Fibroblast of skin of right quadriceps (primary cell): ENCODE measurements around the gene TMC7.
"Not testable (repeated sequence)": the region's sequence is repeated elsewhere in the genome, so short reads cannot be mapped to it uniquely, and the experiment has no call there.

Source experiments
- DNase-seq: peaks from one replicate; pipeline ENCODE4 v3.0.0-alpha.2; 2013

The TMC7 gene

DNA sequence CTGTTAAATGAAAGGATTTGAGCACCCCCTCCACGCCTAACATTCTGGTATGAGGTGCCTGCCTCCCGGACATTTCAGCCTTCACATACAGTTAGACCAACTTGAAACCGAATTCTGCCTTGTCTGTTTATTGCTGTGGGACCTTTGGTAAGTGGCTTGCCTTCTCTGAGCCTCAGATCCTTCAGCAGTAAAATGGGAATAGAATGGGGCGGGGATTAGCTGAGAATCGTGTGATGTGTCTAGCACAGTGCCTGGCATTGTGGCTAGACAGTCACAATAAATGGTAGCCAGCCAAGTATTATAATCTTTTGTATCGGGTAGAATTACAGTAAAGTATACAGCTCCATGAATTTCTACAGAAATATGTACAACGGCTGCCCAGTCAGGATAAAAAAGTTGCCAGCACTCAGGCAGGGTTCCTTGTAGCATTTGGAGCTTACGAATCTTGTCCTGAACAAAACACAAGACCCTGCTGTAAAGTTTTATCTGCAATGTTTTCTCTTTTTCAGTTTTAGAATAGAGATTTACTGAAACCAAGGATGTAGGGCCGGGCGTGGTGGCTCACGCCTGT lies 786 bp downstream of the TMC7 start:
- DNase-seq = no peak

DNA sequence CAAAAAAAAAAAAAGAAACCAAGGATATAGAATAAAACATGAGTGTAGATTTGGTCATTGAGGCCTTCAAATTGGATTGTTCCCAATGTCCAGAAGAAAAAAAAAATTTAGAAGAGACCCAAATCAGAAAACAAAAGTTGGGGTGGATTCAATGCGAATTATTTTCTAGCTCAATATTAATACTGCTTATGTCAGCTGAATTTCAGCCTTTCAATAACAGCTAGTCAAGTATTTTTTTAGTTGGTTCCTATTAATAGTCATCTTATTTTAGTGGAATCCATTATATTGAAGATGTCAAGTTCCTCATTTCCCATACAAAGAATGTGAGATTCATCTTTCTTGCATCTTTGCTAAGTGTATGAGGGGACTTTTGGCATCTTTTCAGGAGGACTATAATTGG lies 1.5 kb downstream of the TMC7 start:
- not testable (repeated sequence) for DNase-seq

DNA sequence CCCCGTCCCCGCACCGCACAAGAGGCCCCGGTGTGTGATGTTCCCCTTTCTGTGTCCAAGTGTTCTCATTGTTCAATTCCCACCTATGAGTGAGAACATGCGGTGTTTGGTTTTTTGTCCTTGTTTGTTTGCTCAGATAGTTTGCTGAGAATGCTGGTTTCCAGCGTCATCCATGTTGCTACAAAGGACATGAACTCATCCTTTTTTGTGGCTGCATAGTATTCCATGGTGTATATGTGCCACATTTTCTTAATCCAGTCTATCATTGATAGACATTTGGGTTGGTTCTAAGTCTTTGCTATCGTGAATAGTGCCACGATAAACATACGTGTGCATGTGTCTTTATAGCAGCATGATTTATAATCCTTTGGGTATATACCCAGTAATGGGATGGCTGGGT lies 8.0 kb downstream of the TMC7 start:
- DNase-seq = not testable (repeated sequence)

DNA sequence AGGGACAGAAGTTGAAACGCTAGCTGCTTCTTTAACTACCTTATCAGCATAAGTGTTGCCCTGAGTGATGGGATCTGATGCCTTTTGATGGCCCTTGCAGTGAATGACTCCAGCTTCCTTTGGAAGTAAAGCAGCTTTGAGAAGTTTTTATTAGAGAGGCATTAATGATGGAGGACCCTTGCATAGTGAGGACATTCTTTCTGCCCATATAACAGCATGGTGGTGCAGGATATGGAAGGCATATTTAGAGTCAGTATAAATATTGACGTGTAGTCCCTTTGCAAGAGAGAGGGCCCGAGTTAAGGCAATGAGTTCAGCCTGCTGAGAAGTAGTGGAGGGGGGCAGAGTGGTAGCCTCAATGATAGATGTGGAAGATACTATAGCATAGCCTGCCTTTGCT lies 9.8 kb downstream of the TMC7 start:
- DNase-seq = not testable (repeated sequence)

DNA sequence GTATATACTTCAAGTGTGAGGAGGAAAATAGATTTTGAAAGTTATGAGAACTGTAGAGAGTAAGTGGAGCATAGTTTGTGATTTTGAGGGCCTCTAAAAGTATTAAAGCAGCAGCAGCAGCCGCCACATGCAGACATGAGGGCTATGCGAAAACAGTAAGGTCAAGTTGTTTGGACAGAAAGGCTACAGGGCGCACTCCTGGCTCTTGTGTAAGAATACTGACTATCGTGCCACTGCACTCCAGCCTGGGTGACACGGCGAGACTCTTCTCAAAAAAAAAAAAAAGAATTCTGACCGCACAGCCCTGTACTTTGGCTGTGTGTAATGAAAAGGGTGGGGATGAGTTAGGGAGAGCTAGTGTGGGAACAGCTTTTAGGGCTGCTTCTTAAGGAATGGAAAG lies 10.4 kb downstream of the TMC7 start:
- DNase-seq = not testable (repeated sequence)

DNA sequence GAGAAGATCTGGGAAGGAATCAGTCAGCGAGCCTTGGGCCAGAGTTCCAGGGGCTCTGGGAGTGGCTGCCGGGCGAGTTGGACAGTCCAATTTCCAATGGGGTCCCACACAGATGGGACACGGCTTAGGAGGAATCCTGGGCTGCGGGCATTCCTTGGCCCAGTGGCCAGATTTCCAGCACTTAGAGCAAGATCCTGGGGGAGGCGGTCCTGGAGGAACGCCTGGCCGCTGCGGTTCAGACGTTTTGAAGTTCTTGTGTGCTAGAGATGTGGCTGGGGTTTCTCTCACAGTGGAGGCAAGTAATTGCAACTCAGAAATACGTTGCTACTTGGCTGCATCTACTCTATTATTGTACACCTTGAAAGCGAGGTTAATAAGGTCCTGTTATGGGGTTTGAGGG lies 11.7 kb downstream of the TMC7 start:
- DNase-seq = not testable (repeated sequence)

DNA sequence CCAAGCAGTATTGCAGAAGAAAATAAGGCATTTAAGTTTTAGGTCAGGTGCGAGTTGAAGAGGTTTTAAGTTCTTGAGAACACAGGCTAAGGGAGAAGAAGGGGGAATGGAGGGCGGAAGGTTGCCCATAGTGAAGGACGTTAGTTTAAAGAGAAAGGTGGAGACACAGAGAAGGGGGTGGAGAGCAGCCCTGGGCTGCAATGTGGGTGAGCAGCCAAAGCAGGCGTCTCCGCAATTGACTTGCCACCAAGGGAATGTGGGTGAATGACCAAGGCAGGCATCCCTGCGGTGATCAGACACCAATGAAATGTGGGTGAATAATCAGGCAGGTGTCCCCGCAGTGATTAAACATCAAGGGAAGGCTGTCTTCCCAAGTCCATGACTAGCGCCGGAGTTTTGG lies 12.8 kb downstream of the TMC7 start:
- not testable (repeated sequence) for DNase-seq

DNA sequence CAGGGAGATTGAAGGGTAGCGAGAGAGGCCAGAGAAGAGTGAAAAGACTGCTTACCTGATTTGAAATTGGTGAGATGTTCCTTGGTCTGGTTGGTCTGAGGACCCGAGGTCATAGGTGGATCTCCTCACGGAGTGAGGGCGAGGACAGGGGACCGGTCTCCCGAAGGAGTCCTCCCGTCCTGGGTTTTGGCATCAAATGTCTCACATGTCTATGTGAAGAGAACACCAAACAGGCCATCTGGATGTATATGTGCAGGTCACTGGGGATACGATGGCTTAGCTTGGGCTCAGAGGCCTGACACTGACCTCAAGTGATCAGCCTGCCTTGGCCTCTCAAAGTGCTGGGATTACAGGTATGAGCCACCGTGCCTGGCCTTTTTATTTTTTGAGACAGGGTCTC lies 13.3 kb downstream of the TMC7 start:
- DNase-seq = not testable (repeated sequence)

DNA sequence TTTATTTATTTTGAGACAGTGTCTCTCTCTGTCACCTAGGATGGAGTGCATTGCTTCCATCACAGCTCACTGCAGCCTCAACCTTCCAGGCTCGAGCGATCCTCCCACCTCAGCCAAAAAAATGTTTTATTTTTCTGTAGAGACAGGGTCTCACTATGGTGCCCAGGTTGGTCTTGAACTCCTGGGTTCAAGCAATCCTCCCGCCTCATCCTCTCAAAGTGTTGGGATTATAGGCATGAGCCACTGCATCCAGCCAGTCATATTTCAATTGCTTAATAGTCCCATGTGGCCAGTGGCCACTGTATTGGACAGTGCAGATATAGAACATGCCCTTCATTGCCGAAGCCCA lies 15.3 kb downstream of the TMC7 start:
- no peak for DNase-seq

DNA sequence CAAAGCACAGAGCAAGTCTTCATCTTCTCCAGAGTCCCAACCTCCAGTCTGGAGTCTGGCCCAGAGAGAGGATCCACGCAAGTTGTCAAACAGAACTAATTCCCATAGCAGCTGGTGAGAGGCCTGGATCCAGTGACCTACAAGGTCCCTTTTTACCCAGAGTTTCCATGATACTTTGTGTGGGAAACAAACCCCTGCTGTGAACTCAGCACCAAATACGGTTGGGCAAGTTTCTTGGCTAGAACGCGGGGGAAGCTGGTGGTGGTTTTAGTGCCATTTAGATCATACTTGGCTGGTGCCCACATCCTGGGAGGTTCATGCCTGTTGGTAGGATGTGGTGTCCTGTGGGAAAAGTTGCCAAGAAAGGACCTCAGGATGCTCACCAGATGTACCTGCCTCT lies 18.1 kb downstream of the TMC7 start:
- DNase-seq = peak; percentile 59

DNA sequence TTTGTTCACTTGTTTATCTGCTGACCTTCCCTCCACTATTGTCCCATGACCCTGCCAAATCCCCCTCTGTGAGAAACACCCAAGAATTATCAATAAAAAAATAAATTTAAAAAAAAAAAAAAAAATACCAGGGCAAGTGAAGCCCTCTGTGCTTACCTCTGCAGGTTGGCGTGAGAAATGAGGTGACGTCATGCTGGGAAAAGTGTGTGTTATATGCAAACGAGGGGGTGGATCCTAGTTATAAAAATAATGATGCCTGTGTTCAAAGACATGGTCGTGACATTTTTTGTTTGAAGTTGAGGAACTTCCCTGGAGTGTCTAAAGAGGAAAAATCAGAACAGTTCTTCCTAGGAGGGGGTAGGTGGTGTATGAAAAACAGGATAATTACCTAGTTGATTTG lies 20.2 kb downstream of the TMC7 start:
- no peak for DNase-seq

DNA sequence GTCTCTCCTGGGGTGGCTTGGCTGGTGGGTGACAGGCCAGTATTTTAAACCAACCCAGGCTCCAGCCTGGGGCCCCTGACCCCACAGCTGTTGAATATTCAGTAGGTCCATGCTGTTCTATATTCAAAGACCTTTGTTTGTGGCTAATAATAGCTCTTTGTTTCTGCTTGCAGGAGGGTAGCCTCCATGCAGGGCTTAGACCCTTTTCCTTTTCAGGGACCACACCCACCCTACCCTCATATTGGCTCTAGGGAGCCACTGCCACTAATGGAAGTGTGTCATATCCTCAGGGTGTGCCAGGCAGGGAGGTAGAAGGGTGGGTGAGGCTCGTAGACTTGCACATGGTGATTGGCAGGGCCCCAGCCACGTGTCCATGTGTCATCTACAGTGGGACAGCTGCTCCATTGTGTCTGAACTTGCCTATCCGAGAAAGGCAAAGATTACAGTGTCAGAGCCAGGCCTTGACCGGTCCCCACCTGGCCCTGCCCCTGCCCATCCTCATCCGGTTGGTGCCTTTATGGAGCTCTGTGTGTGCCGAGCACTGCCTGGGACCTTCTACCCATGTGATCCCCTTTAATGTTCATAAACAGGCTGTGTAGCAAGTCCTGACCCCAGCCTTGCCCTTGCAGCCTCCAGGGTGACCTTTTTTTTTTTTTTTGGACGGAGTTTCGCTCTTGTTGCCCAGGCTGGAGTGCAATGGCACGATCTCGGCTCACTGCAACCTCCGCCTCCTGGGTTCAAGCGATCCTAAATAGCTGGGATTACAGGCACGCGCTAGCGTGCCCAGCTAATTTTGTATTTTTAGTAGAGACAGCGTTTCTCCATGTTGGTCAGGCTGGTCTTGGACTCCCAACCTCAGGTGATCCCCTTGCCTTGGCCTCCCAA lies 22.1 kb downstream of the TMC7 start:
- no peak for DNase-seq

DNA sequence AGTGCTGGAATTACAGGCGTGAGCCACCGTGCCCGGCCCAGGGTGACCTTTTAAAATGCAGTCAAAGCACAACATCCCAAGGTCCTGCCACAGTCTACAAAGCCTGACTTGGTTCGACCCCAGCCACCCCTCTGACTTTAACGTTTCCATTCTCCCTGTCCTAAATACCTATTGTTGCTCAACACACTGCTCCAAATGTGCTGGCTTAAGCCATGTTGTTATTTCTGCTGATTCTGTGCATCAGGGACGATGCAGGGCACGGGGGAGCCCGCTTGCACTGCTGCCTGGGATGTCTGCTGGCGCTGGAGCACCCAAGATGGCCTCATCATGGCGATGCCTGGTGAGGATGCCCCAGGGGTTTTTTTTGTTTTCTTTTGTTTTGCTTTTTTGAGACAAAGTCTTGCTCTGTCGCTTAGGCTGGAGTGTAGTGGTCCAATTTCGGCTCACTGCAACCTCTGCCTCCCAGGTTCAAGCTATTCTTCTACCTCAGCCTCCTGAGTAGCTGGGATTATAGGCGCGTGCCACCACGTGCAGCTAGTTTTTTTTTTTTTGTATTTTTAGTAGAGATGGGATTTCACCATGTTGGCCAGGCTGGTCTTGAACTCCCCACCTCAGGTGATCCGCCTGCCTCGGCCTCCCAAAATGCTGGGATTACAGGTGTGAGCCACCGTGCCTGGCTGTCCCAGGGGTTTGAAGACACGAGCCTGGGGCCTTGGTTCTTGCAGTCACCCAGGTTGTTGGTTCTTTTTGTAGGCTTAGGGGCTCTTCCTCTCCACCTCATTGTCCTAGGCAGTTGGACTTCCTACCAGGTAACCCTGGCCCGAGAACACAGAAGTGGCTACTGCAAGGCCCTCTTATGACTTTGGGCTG lies 22.9 kb downstream of the TMC7 start:
- no peak for DNase-seq

DNA sequence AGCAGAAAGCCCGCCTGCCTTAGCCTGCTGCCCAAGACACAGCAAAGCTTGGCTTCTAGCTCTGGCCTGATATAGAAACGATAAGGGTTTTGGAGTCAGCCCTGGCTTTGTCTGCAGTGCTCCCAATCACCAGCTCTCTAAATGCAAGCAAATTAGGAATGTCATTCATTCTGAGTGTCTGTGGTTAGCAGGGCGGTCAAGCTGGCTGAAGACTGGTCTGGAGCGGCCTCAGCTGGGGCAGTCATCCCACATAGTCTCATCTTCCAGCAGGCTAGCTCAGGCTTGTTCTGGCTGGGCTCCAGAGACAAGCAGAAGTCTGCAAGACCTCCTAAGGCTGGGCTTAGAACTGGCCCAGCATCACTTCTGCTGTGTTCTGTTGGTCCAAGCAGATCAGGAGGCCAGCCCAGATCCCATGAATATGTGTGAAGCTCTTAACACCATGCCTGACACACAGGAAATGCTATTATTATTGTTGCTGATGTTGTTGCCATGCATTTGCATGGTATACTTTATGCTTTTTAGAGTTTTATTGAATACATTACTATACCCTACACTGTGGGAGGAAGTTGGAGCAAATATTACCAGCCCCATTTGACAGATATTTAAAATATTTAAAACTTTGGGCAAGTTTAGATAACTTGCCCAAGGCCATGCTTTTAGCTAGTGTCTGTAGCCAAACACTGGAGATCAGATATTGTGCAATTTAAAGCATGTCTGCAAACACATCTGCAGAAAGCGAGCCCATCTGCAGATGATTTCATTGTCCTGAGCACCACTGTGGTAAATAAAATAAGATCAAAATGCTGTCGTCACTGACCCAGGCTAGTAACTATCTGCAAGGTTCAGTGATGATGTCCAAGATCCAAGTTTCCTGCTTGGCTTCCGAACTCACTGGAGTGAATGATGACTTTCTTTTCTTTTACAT lies 24.8 kb downstream of the TMC7 start:
- peak; percentile 13 for DNase-seq

DNA sequence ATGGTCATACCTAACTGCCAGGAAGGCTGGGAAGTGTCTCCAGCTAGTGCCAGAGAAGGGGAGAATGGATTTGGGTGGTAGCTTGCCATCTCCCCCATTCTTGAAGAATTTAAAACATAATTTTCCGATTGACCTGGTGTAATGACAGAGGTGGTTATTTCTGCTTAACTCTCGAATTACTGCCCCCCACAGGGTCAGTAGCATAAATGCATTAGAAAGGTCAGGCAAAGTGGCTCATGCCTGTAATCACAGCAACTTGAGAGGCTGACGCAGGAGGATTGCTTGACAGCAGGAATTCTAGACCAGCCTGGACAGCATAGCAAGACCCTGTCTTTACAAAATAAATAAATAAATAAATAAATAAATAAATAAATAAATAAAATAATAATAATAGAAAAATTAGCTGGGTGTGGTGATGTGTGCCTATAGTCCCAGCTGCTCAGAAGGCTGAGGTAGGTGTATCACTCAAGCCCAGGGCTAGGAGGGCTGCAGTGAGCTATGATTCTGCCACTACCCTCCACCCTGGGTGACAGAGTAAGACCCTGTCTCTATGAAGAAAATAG lies 27.5 kb downstream of the TMC7 start:
- no peak for DNase-seq

DNA sequence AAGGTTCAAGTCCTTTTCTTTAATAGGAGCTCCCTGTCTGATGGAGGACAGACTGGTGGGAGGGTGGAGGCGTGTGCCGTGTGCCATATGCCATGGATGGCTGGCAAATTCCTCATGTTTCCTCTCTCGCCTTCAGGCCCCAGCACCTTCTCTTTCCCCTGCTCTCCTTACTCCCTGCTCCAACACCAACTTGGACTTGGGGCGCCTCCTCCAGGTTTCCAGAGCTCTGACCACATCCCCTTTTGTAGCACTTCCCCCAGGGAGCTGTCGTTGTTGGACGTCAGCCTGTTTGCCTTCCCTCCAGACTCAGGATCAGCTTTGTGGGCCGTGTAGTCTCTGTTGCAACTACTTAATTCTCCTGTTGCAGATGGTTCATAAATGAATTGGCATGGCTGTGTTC lies 30.7 kb downstream of the TMC7 start:
- no peak for DNase-seq

DNA sequence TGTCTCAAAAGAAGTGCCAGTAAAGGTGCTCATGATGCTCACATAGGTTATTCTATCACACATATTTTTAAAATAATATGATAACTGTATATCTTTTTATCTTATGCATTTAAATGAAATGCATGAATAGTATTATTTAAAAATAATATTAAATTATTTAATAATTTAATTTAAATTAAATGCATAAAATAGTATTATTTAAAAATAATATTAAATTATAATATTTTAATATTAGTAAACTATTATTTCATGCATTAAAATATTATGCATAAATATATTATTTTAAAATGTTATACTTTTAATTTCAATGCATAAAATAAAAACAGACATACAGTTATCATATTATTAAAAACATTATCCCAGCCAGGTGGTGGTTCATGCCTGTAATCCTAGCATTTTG lies 33.4 kb downstream of the TMC7 start:
- no peak for DNase-seq

DNA sequence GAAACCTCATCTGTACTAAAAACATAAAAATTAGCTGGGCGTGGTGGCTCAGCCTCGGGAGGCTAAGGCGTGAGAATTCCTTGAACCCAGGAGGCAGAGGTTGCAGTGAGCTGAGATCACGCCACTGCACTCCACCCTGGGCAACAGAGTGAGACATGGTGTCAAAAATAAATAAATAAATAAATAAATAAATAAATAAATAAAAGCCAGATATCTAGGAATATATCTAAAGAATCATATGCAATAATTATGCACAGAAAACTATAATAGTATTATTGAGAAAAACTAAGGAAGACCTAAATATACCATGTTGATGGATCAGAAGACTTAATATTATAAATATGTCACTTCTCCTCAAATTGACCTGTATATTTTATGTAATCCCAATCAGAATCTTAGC lies 37.0 kb downstream of the TMC7 start:
- DNase-seq = no peak

DNA sequence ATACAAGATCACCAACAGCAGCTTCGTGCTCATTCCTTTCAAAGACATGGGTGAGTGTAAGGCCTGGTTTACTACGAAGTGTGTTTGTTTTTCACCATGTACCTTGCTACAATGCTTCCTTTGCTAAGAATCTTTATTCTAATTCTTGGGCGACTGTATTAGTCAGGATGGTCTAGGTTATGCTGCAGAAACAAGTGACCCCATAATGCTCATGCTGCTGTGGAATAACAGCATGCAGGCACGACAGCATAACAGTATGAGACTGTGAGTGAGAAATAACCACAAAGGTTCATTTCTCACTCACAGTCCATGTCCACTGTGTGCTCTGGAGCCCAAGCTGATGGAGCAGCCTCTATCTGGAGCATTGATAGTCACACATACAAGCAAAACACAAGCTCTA lies 38.0 kb downstream of the TMC7 start:
- DNase-seq = no peak

DNA sequence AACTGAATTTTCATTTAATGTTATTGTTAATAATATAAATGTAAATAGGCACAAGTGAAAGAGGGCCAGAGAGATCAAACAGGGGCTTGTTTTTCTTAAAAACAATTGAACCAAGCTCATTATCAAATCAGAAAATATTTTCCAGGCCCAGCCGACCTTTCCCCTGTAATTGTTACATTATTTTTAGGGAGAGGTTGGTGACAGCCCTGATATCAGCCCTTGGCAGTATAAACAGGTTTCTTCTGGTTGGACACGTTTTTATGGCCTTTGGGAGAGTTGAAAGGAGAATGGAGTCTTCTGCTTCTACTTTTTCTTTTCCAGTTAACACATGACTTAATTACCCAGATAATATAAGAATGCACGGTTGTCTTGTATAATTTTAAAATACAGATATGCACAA lies 43.7 kb downstream of the TMC7 start:
- no peak for DNase-seq

DNA sequence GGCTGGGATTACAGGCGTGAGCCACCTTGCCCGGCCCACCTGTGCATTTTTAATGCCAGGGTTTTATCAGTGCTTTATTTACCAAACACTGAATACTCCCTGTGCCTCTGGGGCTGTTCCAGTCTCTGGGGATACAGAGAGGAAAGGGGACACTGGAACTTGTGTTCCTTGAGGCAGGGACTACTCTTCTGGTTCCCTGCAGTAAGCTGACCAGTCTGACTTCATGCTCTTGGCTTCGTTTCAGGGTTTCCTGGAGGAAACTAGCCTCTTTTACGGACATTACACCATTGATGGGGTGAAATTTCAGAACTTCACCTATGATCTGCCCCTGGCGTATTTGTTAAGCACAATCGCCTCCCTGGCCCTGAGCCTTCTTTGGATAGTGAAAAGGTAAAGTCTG lies 46.2 kb downstream of the TMC7 start:
- no peak for DNase-seq

DNA sequence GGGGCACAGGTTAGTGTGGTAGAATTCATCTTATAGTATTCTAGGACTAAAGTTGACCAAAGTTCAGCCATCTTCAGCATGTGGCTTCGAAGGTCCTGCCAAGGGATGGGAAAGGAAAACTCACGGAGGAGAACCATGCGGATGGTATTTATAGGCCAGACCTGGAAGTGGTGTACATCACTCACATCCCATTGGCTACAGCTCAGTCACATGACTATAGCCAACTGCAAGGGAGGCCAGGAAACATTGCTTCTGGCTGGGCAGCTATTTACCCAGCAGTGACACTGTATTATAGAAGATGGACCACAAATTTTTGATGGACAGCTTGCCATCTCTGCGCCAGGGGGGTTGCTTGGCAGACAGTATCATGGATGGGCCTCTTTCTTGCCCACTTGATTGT lies 48.0 kb downstream of the TMC7 start:
- no peak for DNase-seq
